Pancreas (tissue), 10 donors: Measurements from ENCODE around the gene ENDOV. TPM values are rescaled to one million over a fixed set of nuclear protein-coding genes. Genes with fewer than 3 reads are reported as not detected.

Experiments used
- ATAC-seq, 4 donors: fragments of 200-7000 bp; cut with Tn5 transposase; one replicate each; pipeline versions ENCODE4 v1.8.0 to v1.9.1; 2020; ENCODE audit warnings: mild to moderate bottlenecking in 4 of 4, moderate library complexity in 4 of 4
- DNase-seq, 6 donors: peaks; one replicate each; pipeline ENCODE4 v3.0.0-alpha.2; 2020
- FAIRE-seq: peaks from 2 replicates; lab custom pipeline; 2012; peaks lifted over from hg19 to GRCh38; lab: Jason Lieb, UNC
- H3K27ac ChIP-seq, 4 donors: fragments of 200-600 bp; sonication (generic); 1 replicate in 3 of 4; 2 replicates in 1 of 4; pipeline versions ENCODE4 v1.5.0 to v1.8.0; 2020
- H3K27me3 ChIP-seq, 4 donors: fragments of 200-600 bp; one replicate each; pipeline ENCODE4 v1.8.0; 2021
- H3K36me3 ChIP-seq, 3 donors: fragments of 200-600 bp; sonication (generic) in 1 of 3; one replicate each; pipeline versions ENCODE4 v1.5.0 to v1.8.0; 2020 to 2021
- H3K4me1 ChIP-seq, 3 donors: fragments of 200-600 bp; one replicate each; pipeline ENCODE4 v1.8.0; 2021
- H3K4me3 ChIP-seq, 4 donors: fragments of 200-600 bp; sonication (generic) in 2 of 4; one replicate each; pipeline versions ENCODE4 v1.5.0 to v1.8.0; 2020 to 2021
- H3K9me3 ChIP-seq, 4 donors: fragments of 200-600 bp; one replicate each; pipeline ENCODE4 v1.8.0; 2021
- CTCF ChIP-seq, 4 donors: fragments of 200-600 bp; sonication (generic) in 3 of 4; IDR thresholded peaks; one replicate each; pipeline versions ENCODE4 v1.5.0 to v1.8.0; 2021; ENCODE audit warnings: antibody characterized with exemption in 4 of 4
- WGBS, 2 donors: extraction: QIAGEN DNeasy Blood & Tissue Kit; methylation state at CpG; one replicate each; pipeline ENCODE4 v1.1.7; 2013; 5-methylcytosine and 5-hydroxymethylcytosine counted together
- intact Hi-C, 3 donors: fragments of 100-400 bp; cut with DNase I; formaldehyde crosslinking; loops; one replicate each; pipeline versions ENCODE4 v1.11.1 to v1.14.2; 2022
- polyA plus RNA-seq, 2 donors: library from polyadenylated mRNA; stranded (reverse); fragments of 200-250 nt; gene quantifications; one replicate each; pipeline ENCODE4 v1.2.3, GENCODE V29; 2013
- total RNA-seq, 6 donors: library from RNA; stranded (reverse); fragmentation: NEBNext Ultra II Directional in 4 of 6; extraction: Animal tissue kit (Norgen Biotek cat#: 25700) in 4 of 6; gene quantifications; one replicate each; pipeline versions ENCODE4 v1.2.1 to v1.2.4, GENCODE V29; 2021 to 2023
- donor health status: healthy with polysubstance abuse.
- donor health status: DM: no; HTN: no; CAD: no; lungs with moderate emphysema.
- donor health status: DM: no; HTN: no; CAD: no.
- donor health status: control.
- donor health status: control.
- donor health status: Bipolar disorder and iron deficiency.
- donor health status: DM: yes; HTN: yes; CAD: no.
- donor health status: DM: no; HTN: no; CAD: no.
- donor health status: DM: no; HTN: no; CAD: no.
- donor health status: DM: yes; HTN: yes; CAD: no.

ENDOV gene
- total and polyA plus RNA-seq, 8 donors = 8.7 to 20.4 (median 12.9) TPM

GRCh38 chr17:80480248-80480647 is 65.3 kb downstream of the ENDOV start:
- no peak for TF ChIP-seq CTCF (IDR thresholded peaks at IDR 0.05)
- FAIRE-seq = no peak
- Histone ChIP-seq H3K36me3 (no peaks in the 10 kb centered on the region), H3K4me3 (no peak overlapping the region), H3K27ac (no peak overlapping the region), H3K27me3 (peaks cover 0 to 36% (median 10%) of the 10 kb centered on the region in 4 donors), H3K4me1 (peaks cover 5 to 23% (median 12%) of the 10 kb centered on the region in 3 donors), H3K9me3 (no peaks in the 10 kb centered on the region)
- intact Hi-C loops = no loop called here
- 80 to 89% methylated on average over 7 of the region's 7 CpGs for WGBS, 2 donors
- ATAC-seq = no peak
- DNase-seq = no peak

- peak in 2 of 4 donors; percentile 57 to 66 for ATAC-seq
- H3K9me3 ChIP-seq = no peaks in the 10 kb centered on the region
- H3K27ac ChIP-seq = no peak overlapping the region
- intact Hi-C loops = no loop called here
- DNase-seq = peak in 1 of 6 donors; percentile 58
- no peak for TF ChIP-seq CTCF (IDR thresholded peaks at IDR 0.05)
- no peak overlapping the region for H3K4me3 ChIP-seq
- WGBS, 2 donors = 30 to 37% methylated on average over 19 to 21 of the region's 21 CpGs
- peaks cover 5 to 14% (median 12%) of the 10 kb centered on the region in 3 donors for H3K4me1 ChIP-seq
- H3K36me3 ChIP-seq = no peaks in the 10 kb centered on the region
- peaks cover 0 to 32% (median 10%) of the 10 kb centered on the region in 4 donors for H3K27me3 ChIP-seq
- FAIRE-seq = no peak
These were observed 66.5 kb downstream of the ENDOV start for GRCh38 chr17:80481284-80482057.

GRCh38 chr17:80482058-80482318 is 67.0 kb downstream of the ENDOV start:
- DNase-seq (no peak), FAIRE-seq (no peak), ATAC-seq (no peak)
- no peak for TF ChIP-seq CTCF (IDR thresholded peaks at IDR 0.05)
- Histone ChIP-seq H3K4me1 (peaks cover 5 to 12% (median 9%) of the 10 kb centered on the region in 3 donors), H3K36me3 (no peaks in the 10 kb centered on the region), H3K27ac (no peak overlapping the region), H3K9me3 (no peaks in the 10 kb centered on the region), H3K27me3 (peaks cover 0 to 28% (median 10%) of the 10 kb centered on the region in 4 donors), H3K4me3 (no peak overlapping the region)
- intact Hi-C loops = no loop called here
- 84 to 86% methylated on average over 4 of the region's 4 CpGs for WGBS, 2 donors

- FAIRE-seq = no peak
- ATAC-seq = no peak
- Histone ChIP-seq H3K36me3 (no peaks in the 10 kb centered on the region), H3K27ac (no peak overlapping the region), H3K27me3 (peaks cover 0 to 21% (median 6%) of the 10 kb centered on the region in 4 donors), H3K4me3 (no peak overlapping the region), H3K9me3 (no peaks in the 10 kb centered on the region), H3K4me1 (peaks cover 2 to 8% (median 4%) of the 10 kb centered on the region in 3 donors)
- DNase-seq = peak in 1 of 6 donors; percentile 41
- intact Hi-C loops = no loop called here
- whole genome bisulfite sequencing, 2 donors = 65 to 67% methylated on average over 16 of the region's 16 CpGs
- no peak for TF ChIP-seq CTCF (IDR thresholded peaks at IDR 0.05)
These were observed 67.8 kb downstream of the ENDOV start for GRCh38 chr17:80482555-80483308.
